ENCODE results near the gene KIF4A.

DNA sequence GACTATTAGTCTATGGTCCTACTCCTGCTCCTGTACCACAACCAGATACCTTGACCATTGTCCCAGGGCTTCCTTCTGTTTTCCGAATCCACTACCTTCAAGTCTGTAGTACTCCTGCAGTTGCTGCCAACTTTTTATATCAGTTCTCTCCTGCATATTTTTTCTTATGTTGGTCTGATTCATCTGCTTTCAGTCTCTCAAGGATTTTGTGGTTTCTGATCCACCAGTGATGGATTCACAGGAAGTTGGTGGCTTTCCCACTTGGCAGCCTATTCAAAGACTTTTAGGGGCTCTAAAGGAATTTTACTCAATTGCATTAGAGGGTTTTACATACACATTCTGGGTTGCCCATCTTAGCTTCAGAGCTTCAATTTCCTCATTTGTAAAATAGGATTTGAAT is 23.6 kb downstream of the KIF4A start:
- no peak for TF ChIP-seq EZH2 (IDR thresholded peaks at IDR 0.05; ENCODE audit: low read length, unreplicated experiment)
- TF ChIP-seq, protein P1, sequence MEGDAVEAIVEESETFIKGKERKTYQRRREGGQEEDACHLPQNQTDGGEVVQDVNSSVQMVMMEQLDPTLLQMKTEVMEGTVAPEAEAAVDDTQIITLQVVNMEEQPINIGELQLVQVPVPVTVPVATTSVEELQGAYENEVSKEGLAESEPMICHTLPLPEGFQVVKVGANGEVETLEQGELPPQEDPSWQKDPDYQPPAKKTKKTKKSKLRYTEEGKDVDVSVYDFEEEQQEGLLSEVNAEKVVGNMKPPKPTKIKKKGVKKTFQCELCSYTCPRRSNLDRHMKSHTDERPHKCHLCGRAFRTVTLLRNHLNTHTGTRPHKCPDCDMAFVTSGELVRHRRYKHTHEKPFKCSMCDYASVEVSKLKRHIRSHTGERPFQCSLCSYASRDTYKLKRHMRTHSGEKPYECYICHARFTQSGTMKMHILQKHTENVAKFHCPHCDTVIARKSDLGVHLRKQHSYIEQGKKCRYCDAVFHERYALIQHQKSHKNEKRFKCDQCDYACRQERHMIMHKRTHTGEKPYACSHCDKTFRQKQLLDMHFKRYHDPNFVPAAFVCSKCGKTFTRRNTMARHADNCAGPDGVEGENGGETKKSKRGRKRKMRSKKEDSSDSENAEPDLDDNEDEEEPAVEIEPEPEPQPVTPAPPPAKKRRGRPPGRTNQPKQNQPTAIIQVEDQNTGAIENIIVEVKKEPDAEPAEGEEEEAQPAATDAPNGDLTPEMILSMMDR (conservative IDR thresholded peaks at IDR 0.05; ENCODE audit: low read depth, low read length), result no peak

Measured in PC-3 (cell line).